ENCODE results near the gene ABHD17C.

DNA sequence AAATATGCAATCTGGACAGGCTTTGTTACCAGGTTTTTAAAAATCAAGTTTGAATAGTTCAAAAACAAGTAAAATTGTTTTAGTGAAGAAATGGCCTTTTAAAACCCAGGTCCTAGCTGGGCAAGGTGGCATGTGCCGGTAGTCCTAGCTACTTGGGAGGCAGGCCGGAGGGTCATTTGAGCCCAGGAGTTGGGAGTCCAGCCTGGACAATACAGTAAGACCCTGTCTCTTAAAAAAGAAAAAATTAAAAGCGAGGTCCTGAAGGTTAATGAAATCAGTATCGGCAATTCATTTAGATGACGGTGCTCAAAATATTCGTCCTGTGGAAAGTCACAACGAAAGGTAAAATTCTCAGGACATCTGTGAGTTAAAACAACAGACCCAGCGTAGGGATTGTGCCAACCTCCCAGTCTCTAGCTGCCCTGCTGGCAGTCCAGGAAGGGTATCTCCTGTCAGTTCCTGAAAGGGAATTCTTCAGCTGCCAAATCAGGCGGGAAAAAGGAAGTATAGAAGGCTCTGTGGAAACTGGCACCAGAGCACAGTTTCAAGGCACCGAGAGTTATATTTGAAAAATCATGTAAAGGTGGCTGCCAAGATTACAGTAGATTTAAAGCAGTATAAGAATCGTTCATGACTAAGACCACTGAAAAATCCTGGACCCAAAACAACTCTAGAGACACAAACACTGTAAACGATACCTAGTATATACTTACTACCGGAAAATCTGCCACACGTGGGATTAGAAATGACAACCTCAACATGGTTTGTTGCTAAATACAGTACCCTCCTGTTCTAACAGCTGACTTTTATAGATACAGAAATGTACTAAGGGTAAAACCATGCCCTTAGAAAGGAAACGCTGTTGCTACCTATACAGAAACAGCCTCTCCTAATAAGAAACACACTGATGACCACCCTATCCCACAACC, 1.2 kb upstream of the ABHD17C start:
- TF ChIP-seq POLR2A (IDR thresholded peaks at IDR 0.05; ENCODE audit: low read depth, low read length): no peak
- TF ChIP-seq POLR2AphosphoS5 (IDR thresholded peaks at IDR 0.05; ENCODE audit: low read depth, low read length): no peak
